VCaP (cell line): ENCODE results near the gene EML1.

Experiments used
- H3K27ac ChIP-seq: fragments of 450-650 bp; 2 replicates; pipeline ENCODE4 v1.5.1; 2017
- CTCF ChIP-seq: fragments of 450-650 bp; conservative IDR thresholded peaks from 2 replicates; pipeline ENCODE4 v1.5.1; 2017; ENCODE audit warnings: mild to moderate bottlenecking, moderate library complexity

EML1 gene

GRCh38 chr14:99764222-99764706, 28.9 kb upstream of the EML1 start:
- H3K27ac ChIP-seq: no peak overlapping the region
- TF ChIP-seq CTCF: no peak

DNA sequence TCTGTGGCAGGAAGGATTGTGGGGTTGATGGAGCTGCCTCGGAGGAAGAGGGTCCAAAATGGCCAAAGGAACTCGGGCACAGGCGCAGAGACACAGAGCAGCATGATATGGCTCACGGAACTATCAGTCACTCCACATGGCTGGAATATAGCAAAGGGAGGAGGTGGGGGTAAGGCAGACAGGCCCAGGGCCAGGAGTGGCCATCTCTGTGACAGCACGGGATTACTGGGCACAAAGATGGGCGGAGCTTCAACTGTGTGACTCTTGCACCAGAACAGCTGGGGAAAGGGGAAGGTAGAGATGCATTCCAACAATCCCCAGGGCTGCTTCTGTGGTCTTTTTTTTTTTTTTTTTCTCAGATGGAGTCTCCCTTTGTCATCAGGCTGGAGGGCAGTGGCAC, 24.8 kb upstream of the EML1 start:
- TF ChIP-seq CTCF: no peak
- no peak overlapping the region for H3K27ac ChIP-seq

DNA sequence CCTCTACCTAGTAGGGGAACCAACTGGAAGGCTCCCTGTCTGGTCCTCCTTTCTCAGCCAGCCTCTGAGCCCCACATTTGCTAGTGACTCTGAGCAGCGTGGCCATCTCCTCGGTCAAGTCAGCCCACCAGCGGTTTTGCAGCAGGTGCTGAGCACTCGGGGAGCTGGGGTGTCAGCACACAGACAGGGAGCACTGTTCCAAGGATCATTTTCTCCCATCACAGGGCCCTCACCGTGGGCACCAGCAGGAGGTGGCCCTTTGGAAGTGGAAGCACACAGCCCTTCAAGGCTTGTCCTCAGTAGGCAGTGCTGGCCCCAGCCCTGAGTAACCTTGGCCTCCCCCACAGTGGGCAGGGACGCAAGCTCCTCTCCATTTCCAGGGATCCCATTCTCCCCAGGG, 24.1 kb upstream of the EML1 start:
- TF ChIP-seq CTCF: no peak
- no peak overlapping the region for H3K27ac ChIP-seq

DNA sequence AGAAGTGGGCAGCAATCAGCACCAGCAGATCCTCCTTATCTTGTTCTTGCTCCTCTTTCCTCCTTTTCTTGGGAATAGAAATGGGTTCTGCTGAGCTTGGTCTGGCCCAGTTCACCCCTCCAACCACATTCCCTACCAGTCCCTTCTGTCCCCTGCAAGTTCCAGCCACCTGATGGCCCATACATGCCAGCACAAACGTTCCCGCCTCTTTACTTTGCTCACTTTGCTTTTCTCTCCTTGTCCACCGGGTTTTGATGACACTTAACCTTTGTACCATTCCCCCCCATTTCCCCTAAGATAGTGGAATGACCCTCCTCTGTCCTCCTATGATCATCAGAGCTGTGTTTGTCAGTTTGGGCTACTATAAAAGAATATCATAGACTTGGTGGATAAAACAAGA, 23.4 kb upstream of the EML1 start:
- H3K27ac ChIP-seq: no peak overlapping the region
- TF ChIP-seq CTCF: no peak

DNA sequence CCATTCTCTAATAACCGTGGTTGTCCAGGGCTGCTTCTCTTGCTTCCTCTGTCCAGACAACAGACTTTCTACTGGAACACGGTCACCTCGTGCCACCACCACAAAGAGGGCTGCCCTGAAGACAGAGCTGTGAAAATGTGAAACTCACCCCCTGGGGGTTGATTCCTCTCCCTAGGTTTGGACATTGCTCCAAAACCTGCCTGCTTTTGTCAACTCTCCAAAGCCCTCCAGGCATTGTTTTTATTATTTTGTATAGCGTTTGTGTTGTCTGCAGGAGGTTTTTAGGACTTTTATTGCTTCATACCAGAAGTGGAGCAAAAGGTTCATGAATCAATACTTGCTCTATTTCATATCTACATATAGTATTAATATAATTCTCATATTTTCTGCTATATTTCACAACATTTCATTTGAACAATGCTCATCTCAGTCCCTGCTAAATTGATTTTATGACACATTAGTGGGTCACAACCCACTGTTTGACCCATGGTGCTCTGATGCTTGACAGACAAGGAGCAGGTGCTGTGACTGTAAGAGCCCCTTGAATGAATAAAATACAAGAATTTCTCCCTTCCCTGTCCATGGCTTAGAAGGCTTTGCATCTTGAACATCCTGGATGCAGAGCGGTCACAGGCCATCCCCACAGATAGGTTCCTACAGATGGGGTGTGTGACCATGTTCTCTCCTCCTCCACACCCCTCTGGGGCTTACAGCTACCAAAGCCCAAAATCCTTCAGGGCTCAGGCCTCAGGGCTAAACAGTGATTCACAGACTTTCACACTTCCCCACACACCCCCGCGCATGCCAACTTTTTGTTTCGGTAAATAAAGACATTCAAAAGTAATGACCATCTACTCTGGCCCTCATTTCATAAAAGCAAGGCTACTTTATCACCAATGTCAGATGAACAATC, 20.6 kb upstream of the EML1 start:
- H3K27ac ChIP-seq: no peak overlapping the region
- TF ChIP-seq CTCF: no peak

DNA sequence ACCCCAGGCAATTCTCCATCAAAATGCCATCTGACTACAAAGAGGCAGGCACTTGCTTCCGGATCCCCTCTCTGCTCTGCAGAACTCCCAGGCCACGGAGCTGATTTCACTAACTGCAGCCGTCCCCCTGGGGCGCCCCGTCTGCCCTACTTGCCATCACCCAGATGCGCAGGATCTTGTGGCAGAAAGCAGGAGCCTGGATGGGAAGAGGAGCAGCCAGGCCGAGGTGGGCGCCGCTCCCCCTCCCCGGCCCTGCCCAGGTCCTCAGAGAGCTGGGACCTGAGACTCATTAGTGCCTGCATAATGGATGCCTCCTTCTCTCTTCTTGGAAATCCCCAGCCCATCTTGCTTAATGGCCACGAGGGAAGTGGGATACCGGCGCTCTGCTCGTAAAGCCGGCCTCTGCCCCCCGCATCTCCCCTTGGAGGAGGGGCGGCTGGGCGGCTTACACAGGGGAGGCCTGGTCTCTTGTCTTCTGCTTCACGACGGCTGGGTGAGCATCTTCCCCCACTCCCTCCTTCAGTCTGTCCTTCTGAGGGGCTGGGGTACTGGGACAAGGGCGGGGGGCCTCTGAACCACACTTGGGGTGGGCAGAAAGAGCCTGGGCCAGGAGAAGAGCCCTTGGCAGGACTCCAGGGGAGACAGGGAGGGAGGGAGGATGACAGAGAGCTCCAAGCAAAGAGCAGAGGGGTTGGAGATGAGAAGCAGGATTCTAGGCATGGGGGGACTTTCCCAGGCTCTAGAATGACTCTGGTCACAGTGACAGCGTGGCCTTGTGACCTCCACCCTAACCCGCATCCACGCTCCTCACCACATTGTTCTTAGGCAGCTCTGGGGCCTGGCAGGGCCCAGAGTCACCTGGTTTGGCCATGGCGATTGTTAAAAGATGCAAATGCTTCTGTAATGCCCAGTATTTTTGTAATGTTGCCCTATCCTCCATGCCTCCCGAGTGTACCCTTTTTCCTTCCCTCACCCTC, 19.4 kb upstream of the EML1 start:
- no peak for TF ChIP-seq CTCF
- H3K27ac ChIP-seq: no peak overlapping the region
